Parathyroid adenoma (tissue), 2 donors: ENCODE data around the gene SSPN.

ENCODE experiments used
- H2AFZ ChIP-seq: fragments of 300-600 bp; sonication (generic); one replicate; pipeline ENCODE4 v1.7.0; 2017; ENCODE audit warnings: antibody characterized with exemption, mild to moderate bottlenecking
- H3K27ac ChIP-seq: fragments of 300-600 bp; sonication (generic); one replicate; pipeline ENCODE4 v1.7.0; 2017
- H3K27me3 ChIP-seq: fragments of 300-600 bp; sonication (generic); one replicate; pipeline ENCODE4 v1.7.0; 2017; ENCODE audit warnings: low read length; ENCODE audit not compliant: control insufficient read depth, insufficient read depth
- H3K36me3 ChIP-seq: fragments of 300-600 bp; sonication (generic); one replicate; pipeline ENCODE4 v1.7.0; 2017; ENCODE audit warnings: low read length; ENCODE audit not compliant: control insufficient read depth, insufficient read depth
- H3K4me1 ChIP-seq: fragments of 300-600 bp; sonication (generic); one replicate; pipeline ENCODE4 v1.7.0; 2017; ENCODE audit warnings: control low read depth
- H3K4me2 ChIP-seq: fragments of 300-600 bp; sonication (generic); one replicate; pipeline ENCODE4 v1.7.0; 2017; ENCODE audit warnings: low read length
- H3K4me3 ChIP-seq: fragments of 300-600 bp; sonication (generic); one replicate; pipeline ENCODE4 v1.7.0; 2017; ENCODE audit warnings: low read depth, low read length
- H3K79me2 ChIP-seq: fragments of 300-600 bp; sonication (generic); one replicate; pipeline ENCODE4 v1.7.0; 2017; ENCODE audit warnings: control low read depth
- H3K9ac ChIP-seq: fragments of 300-600 bp; sonication (generic); one replicate; pipeline ENCODE4 v1.7.0; 2017; ENCODE audit warnings: mild to moderate bottlenecking
- H3K9me3 ChIP-seq: fragments of 300-600 bp; sonication (generic); one replicate; pipeline ENCODE4 v1.7.0; 2017; ENCODE audit warnings: low read length; ENCODE audit not compliant: control insufficient read depth
- CTCF ChIP-seq: fragments of 300-600 bp; sonication (generic); IDR thresholded peaks from one replicate; pipeline ENCODE4 v1.7.0; 2017; ENCODE audit warnings: antibody characterized with exemption, mild to moderate bottlenecking
- donor health status: primary hyperparathyroidism.

Gene SSPN

GRCh38 chr12:26277506-26278246, 82.3 kb downstream of the SSPN start:
- H3K9ac ChIP-seq: no peak overlapping the region
- H3K4me2 ChIP-seq: no peak overlapping the region
- TF ChIP-seq CTCF: no peak
- H3K79me2 ChIP-seq: no peaks in the 10 kb centered on the region
- H3K27ac ChIP-seq: no peak overlapping the region
- H3K9me3 ChIP-seq: no peaks in the 10 kb centered on the region
- no peak overlapping the region for H3K4me3 ChIP-seq
- H3K27me3 ChIP-seq: no peaks in the 10 kb centered on the region
- no peaks in the 10 kb centered on the region for H3K36me3 ChIP-seq
- H3K4me1 ChIP-seq: peaks cover 3% of the 10 kb centered on the region
- no peak overlapping the region for H2AFZ ChIP-seq

GRCh38 chr12:26278266-26278665, 82.9 kb downstream of the SSPN start:
- Histone ChIP-seq H3K27me3 (no peaks in the 10 kb centered on the region), H3K4me2 (no peak overlapping the region), H2AFZ (no peak overlapping the region), H3K27ac (no peak overlapping the region), H3K9ac (no peak overlapping the region), H3K4me1 (peaks cover 3% of the 10 kb centered on the region), H3K36me3 (no peaks in the 10 kb centered on the region), H3K79me2 (no peaks in the 10 kb centered on the region), H3K9me3 (no peaks in the 10 kb centered on the region), H3K4me3 (no peak overlapping the region)
- TF ChIP-seq CTCF: no peak

GRCh38 chr12:26278666-26279065, 83.3 kb downstream of the SSPN start:
- TF ChIP-seq CTCF: no peak
- Histone ChIP-seq H3K4me3 (no peak overlapping the region), H2AFZ (no peak overlapping the region), H3K4me1 (peaks cover 3% of the 10 kb centered on the region), H3K9ac (no peak overlapping the region), H3K36me3 (no peaks in the 10 kb centered on the region), H3K9me3 (no peaks in the 10 kb centered on the region), H3K79me2 (no peaks in the 10 kb centered on the region), H3K4me2 (no peak overlapping the region), H3K27me3 (no peaks in the 10 kb centered on the region), H3K27ac (no peak overlapping the region)

GRCh38 chr12:26279091-26279490, 83.7 kb downstream of the SSPN start:
- Histone ChIP-seq H3K27ac (no peak overlapping the region), H3K9me3 (no peaks in the 10 kb centered on the region), H3K9ac (no peak overlapping the region), H3K27me3 (no peaks in the 10 kb centered on the region), H3K79me2 (no peaks in the 10 kb centered on the region), H3K36me3 (no peaks in the 10 kb centered on the region), H3K4me1 (peaks cover 3% of the 10 kb centered on the region), H3K4me3 (no peak overlapping the region), H2AFZ (no peak overlapping the region), H3K4me2 (no peak overlapping the region)
- TF ChIP-seq CTCF: no peak

- no peaks in the 10 kb centered on the region for H3K4me1 ChIP-seq
- TF ChIP-seq CTCF: no peak
- no peaks in the 10 kb centered on the region for H3K27me3 ChIP-seq
- no peak overlapping the region for H3K4me3 ChIP-seq
- H3K4me2 ChIP-seq: no peak overlapping the region
- H2AFZ ChIP-seq: no peak overlapping the region
- no peaks in the 10 kb centered on the region for H3K36me3 ChIP-seq
- no peaks in the 10 kb centered on the region for H3K79me2 ChIP-seq
- H3K9ac ChIP-seq: no peak overlapping the region
- no peaks in the 10 kb centered on the region for H3K9me3 ChIP-seq
- H3K27ac ChIP-seq: no peak overlapping the region
Measured at GRCh38 chr12:26279908-26280307, 84.5 kb downstream of the SSPN start.
